Mesenteric fat pad (tissue), 1 donor: ENCODE measurements around the gene GID4. TPM values are rescaled to one million over a fixed set of nuclear protein-coding genes. Genes with fewer than 3 reads are reported as not detected.
A peak's percentile ranks its signal among the peaks of the same experiment; 100 is the strongest.

Experiments
- DNase-seq: peaks from one replicate; pipeline ENCODE4 v3.0.0-alpha.2; 2020; ENCODE audit warnings: low spot score
- total RNA-seq: library from RNA; stranded (reverse); fragmentation: NEBNext Ultra II Directional; extraction: Animal tissue kit (Norgen Biotek cat#: 25700); gene quantifications from one replicate; pipeline ENCODE4 v1.2.1, GENCODE V29; 2021
- donor health status: DM: yes; HTN: yes; CAD: no.

GID4 gene
- total RNA-seq, 1 donor from 2014 or later, result 17.4 TPM

- DNase-seq, result no peak
Observed at GRCh38 chr17:18015593-18015992, 23.6 kb upstream of the GID4 start.

DNA sequence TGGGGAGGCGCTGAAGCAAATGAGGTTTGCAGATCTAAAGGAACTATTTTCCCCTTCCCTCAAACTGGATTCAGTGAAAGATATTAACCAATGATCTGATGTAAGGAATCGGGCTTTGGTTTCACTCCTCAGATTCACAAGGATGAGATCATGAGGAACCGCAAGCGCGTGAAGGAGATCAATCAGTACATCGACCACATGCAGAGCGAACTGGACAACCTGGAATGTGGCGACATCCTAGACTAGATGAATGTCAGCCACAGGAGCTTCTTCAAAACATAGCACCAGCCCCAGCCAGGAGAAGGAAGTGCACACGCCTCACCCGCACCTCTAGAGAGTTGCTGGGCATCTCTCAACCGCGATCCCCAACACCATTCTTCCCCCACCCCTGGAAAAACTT, 22.8 kb upstream of the GID4 start:
- DNase-seq, result no peak

DNA sequence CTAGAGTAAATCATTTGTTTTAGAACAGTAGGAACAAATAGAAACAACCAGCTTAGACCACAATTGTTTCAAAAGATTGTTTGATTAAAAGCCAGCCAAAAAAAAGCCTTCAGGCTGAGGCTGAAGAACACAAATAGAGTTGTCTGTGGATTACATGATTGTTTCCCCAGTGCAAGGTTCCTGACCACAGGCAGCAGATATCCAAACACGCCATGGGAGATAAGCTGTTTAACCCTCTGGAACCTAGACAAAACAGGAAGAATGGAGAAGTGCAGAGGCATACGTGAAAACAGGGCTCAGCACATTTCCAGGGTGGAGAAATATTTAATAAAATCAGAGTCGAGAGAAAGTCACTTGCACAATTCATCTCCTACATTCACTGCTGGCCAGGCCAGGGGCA, 21.2 kb upstream of the GID4 start:
- no peak for DNase-seq

DNA sequence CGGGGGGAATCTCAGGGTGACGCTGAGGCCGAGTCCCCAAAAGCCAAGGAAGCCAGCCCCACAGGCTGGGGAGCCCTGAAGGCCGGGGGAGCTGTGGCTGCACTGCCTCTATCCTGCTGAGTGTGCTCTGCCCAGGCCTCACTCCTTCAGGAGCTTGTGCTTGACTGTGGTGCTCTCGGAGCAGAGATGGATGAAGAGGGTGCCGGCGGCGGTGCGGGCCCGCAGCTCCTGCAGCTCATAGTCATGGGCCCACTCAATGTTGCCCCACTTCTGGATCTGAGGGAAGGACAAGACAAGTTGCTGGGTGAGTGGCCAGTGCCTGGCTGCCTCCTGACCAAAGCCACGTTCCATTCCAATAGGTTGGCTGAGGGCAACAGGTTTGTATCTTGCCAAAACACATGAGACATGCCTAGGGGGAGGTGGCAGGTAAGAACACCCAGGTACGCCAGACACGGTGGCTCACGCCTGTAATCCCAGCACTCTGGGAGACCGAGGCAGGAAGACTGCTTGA, 20.7 kb upstream of the GID4 start:
- no peak for DNase-seq

- DNase-seq, result no peak
Observed at GRCh38 chr17:18019838-18020154, 19.4 kb upstream of the GID4 start.

DNA sequence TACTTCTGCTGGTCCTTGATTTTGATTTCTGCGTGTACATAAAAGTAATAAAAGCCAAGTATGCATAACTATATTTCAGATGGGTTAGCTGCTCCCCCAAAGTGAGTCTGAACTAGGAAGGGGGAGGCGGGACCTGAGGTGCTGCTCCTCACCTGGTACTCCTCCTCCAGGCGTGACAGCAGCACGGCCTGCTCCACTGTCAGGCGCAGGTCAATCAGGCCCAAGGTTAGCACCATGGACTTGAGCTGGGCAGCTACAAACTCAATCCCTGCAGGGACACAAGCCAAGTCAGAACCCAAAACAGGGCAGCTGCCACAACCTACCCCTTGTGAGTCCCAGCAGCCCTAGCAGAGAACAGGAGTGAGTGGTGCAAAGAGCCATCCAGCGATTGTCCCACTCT, 18.2 kb upstream of the GID4 start:
- peak; percentile 71 for DNase-seq

GRCh38 chr17:18021372-18021771, 17.8 kb upstream of the GID4 start:
- no peak for DNase-seq

DNA sequence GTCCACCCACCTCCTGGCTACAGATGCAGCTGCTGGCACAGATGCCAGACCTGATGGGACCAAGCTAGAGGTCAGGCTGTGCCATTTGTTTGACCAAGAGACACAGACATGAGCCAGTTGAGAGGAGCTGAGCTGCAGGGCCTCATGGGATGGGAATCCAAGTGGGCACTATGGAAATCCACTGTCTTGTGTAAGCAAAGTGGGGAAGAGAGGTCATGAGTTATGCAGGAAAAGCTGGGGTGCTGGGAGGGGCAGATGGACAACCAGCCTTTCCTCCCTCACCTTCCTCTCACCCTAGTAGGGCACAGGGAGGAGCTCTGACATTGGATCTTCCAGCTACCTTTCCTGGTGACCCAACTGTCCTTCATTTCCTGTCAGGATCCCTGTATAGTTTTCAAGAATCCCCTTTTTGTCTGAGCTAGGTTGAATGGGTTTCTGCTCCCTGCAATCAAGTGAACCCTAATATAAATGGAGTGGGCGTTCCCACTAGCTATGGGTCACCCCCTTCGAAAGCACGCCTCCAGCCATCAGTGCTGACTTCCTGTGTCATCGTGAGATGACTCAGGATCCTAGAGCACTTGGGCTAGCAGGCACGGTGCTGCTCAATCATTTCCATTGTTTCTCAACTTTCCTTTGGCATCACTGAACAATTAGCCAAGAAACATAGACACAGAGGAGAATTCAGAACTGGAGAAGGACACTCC, 13.8 kb upstream of the GID4 start:
- DNase-seq, result peak; percentile 26

GRCh38 chr17:18025945-18026776, 13.0 kb upstream of the GID4 start:
- DNase-seq, result peak; percentile 83

DNA sequence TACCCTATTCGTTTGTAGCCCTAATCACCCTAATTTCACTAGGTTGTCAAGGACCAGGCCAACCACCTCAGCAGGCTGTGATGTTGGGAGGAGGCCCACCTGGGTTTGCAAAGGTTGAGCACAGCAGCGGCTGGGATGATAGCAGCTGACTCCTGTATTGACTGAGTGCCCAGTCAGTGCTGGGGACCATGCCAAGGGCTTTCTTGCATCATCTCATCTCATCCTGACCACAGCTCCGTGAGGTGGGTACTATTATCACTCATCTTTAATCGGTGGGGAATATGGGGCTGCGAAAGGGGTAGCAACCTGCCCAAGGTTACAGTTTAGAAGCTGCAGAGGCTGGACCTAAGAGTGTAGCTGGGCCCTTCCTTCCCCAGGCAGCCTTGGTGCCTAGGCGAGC, 11.9 kb upstream of the GID4 start:
- peak; percentile 75 for DNase-seq

DNA sequence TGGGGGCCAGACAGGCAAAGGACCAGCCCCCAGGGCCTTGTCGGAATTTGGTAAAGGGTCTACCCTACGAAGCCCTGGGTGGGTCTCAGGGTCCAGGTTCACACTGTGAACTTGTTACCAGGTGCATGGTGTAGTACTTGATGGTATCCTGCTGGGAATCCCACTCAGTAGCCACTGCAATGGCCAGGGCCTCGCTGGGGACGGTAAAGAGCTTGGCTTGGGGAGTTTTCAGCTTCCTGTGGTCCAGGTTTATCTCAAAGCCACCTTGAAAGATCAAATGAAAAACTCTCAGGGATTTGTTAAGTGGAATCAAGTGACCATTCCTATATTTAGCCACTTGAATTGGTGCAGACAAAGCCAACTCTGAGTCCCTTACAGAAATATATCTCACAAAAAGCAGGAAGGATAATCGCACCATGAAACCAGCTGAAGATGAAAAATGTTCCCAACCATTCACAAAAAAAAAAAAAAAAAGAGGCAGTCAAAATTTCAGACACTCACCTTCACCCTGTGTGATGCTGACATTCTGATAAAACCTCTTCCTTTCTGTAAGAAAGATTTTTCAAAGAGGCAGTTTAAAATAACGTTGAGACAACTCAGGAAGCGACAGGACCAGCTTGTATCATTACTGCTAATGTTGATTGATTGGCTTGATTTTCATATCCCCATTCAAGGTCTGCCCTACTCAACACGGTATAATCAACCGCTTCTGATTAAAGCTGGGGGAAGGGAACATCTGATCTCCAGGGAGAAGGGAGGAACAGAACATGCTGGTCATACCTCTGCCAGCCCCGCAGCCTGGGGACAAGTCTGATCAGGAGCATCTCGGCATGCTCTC, 10.9 kb upstream of the GID4 start:
- DNase-seq, result peak; percentile 49

GRCh38 chr17:18028952-18029540, 10.2 kb upstream of the GID4 start:
- DNase-seq, result peak; percentile 22

- DNase-seq, result peak; percentile 60
Observed at GRCh38 chr17:18031955-18032354, 7.3 kb upstream of the GID4 start.

DNA sequence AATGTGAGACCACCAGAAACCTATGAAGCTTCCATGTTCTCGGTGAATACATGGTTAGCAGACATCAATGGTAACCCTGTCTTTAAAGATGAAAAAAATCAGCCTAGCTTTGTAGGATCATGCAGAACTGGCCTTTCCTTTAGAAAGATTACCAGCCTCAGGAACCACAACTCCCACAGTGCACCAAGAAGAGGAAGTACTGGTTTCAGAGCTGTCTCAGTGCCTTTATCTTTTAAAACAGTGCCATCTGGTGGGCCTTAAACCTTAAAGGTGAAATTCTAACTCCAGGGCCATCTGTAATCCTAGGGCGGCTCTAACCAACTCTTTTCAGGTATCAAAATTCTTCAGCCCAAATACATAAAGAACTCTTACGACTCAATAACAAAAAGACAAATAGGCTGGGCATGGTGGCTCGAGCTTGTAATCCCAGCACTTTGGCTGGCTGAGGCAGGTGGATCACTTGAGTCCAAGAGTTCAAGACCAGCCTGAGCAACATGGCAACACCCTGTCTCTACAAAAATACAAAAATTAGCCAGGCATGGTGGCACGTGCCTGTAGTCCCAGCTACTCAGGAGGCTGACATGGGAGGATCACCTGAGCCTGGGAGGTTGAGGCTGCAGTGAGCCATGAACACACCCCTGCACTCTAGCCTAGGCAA, 5.6 kb upstream of the GID4 start:
- peak; percentile 18 for DNase-seq

- DNase-seq, result no peak
Observed at GRCh38 chr17:18035704-18036103, 3.5 kb upstream of the GID4 start.

DNA sequence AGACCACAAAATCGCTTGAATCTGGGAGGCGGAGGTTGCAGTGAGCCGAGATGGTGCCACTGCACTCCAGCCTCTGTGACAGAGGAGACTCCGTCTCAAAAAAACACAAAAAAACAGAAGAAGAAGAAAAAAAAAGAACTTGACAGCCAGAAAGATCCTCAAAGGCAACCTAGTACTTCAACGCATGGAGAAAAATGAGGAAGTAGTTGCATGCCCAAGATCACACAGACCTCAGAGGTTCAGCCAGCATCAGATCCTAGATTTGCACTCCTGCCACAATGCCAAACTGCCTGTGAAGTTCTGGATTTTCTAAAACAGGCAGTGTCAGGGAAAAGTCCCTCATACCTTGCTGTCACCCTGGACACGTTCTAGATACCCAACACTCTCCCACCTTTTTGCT, 1.7 kb upstream of the GID4 start:
- peak; percentile 3 for DNase-seq

- DNase-seq, result no peak
Observed at GRCh38 chr17:18038149-18038850, 908 bp upstream of the GID4 start.

- DNase-seq, result no peak
Observed at GRCh38 chr17:18039535-18040260, 490 bp downstream of the GID4 start.

GRCh38 chr17:18040261-18040858, 1.2 kb downstream of the GID4 start:
- DNase-seq, result no peak
